ENCODE results near the gene VCY.
"Not testable (repeated sequence)": the region's sequence is repeated elsewhere in the genome, so short reads cannot be mapped to it uniquely, and the experiment has no call there.

Gene VCY

DNA sequence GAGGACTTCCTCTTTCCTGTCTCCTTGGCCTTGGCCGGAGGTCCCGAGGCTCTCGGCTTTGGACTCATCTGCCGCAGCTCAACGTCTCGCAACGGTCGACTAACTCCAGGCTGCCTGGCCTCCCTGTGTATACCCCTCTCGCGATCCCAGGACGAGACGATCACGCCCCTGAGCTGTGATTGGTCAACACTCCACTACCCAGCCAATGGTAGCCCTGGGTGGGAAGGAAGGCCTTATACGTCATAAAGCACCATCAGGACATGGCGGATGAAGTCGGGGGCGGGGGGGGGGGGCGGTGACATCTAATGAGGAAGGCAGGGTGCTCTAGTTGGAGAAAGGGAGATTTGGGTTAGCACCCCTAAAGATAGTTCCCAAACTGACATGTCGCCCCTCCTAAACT lies at the start of gene VCY:
TSS of gene VCY (minus strand) at position 101 of the 400 bp plus-strand sequence. CDS start at position 68, 33 bp downstream.
- DNase-seq (ENCODE audit: low read depth): not testable (repeated sequence)

DNA sequence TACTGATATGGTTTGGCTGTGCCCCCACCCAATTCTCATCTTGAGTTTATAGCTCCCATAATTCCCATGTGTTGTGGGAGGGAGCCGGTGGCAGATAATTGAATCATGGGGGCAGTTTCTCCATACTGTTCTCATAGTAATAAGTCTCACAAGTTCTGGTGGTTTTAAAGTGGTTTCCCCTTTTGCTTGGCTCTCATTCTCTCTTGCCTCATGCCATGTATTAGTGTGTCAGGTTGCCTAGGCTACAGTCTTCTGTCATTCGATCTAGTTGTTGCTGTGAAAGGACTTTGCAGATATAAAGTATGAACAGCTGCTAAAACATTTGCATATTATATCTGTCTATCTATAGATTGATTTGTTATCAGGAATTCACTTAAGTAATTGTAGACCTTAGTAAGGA lies 44.1 kb upstream of the VCY start:
- not testable (repeated sequence) for DNase-seq (ENCODE audit: low read depth)

DNA sequence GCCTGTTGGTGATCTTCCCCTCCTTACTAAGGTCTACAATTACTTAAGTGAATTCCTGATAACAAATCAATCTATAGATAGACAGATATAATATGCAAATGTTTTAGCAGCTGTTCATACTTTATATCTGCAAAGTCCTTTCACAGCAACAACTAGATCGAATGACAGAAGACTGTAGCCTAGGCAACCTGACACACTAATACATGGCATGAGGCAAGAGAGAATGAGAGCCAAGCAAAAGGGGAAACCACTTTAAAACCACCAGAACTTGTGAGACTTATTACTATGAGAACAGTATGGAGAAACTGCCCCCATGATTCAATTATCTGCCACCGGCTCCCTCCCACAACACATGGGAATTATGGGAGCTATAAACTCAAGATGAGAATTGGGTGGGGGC lies 25.6 kb upstream of the VCY start:
- not testable (repeated sequence) for DNase-seq (ENCODE audit: low read depth)

DNA sequence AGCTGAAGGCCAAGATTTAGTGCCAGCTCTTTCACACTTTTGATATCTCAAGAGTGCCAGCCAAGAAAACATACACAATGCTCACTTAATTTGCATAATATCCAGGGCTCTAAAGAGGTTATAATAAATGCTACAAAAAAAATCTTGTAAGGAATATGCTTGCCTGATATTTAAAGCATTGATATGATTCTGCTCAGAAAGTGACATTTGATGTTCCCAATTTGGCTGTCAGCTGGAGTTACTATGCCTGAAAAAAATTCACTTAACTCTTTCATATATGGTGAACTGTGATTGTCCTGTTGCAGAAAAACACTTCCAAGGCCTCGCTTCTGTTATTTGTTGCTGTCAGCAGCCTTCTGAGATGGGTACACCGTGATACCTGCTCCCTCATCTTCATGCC lies 43.9 kb downstream of the VCY start:
- not testable (repeated sequence) for DNase-seq (ENCODE audit: low read depth)
